OCI-LY7 (cell line): ENCODE results near the gene ZBTB6.

Experiments used
- CTCF ChIP-seq: fragments of 200-600 bp; sonication (generic); conservative IDR thresholded peaks from 2 replicates; pipeline ENCODE4 v1.5.1; 2014; ENCODE audit warnings: mild to moderate bottlenecking, antibody characterized with exemption, low read length, moderate library complexity, mixed read lengths
- EZH2phosphoT487 ChIP-seq: fragments of 200-600 bp; sonication (generic); IDR thresholded peaks from 2 replicates; pipeline ENCODE4 v1.6.1; 2018; ENCODE audit warnings: low read depth, borderline replicate concordance, mild to moderate bottlenecking, mixed run types, antibody characterized with exemption, low read length, moderate library complexity, mixed read lengths

- no peak for TF ChIP-seq CTCF
- TF ChIP-seq EZH2phosphoT487, result no peak
These were observed 12.3 kb downstream of the ZBTB6 start for GRCh38 chr9:122900791-122901190.
